Urothelium cell line (cell line): ENCODE results near the gene SAMSN1.

Experiments
- DNase-seq: peaks from one replicate; pipeline ENCODE4 v3.0.0; 2011; ENCODE audit warnings: low spot score, mixed read lengths
- FAIRE-seq: peaks from 2 replicates; lab custom pipeline; 2011; peaks lifted over from hg19 to GRCh38; lab: Jason Lieb, UNC

SAMSN1 gene

DNA sequence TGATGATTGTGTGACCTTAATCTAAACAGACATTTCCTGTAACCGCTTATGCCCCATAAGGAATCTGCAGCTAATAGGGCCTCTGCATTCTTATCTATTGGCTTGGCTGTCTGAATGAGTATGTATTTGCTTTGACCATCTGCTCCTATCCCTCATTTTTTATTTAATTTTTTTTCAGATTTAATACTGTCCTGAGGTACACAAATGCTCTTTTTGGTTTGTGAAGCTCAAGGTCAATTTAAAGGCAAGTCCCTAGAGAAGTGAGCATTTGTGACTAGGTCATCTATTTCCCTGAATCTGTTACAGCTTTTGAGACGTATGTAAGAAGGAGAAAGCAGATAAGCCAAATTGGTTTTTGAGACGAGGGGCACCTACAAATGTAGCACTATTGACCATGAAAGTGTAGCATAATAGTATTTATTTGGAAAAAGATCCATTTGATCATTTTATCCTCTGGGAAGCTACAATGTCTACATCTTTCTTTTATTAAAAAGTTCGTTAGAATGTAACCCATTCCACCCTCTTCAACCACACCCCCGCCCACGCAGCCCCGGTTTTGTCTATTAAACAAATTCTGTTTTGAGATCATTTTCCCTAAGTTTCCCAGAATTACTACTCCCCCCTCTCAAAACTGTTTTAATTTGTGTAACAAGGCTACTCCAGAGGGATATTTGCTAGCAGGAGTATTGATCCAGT lies 93.9 kb downstream of the SAMSN1 start:
- DNase-seq (no peak), FAIRE-seq (no peak)

DNA sequence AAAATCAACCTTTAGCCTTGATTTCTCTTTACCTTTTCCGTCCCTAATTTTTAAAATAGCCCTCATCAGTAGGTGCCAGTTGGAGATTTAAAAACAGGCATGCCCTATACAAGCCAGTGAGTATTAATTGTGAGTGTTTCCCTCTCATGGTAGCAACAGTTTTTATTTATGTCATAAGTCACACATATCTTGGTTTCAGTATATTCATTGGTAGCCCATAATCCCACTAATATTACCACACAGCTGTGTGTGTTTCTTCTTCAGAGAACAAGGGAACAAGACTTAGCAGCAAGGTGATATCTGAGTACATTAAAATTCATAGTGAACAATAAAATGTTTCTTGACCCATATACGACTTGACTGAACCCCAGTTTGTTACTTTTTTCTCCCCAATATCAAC lies 94.6 kb downstream of the SAMSN1 start:
- DNase-seq (no peak), FAIRE-seq (no peak)

- DNase-seq (no peak), FAIRE-seq (no peak)
Measured at GRCh38 chr21:14448784-14449183, 97.3 kb downstream of the SAMSN1 start.

GRCh38 chr21:14438211-14438610 lies 107.9 kb downstream of the SAMSN1 start:
- no peak for FAIRE-seq

GRCh38 chr21:14435423-14435822 lies 110.7 kb downstream of the SAMSN1 start:
- FAIRE-seq = no peak
- DNase-seq = no peak

More at GRCh38 chr21:14438211-14438610, 107.9 kb downstream of the SAMSN1 start:
- no peak for DNase-seq
